Prostate gland (tissue), 2 donors: ENCODE measurements around the gene TPSB2.

ENCODE experiments used
- CTCF ChIP-seq, 4 experiments: fragments of 200-600 bp in 2 of 4; fragments of 450-650 bp in 2 of 4; sonication (generic) in 2 of 4; IDR thresholded peaks; 1 replicate in 3 of 4; 2 replicates in 1 of 4; pipeline ENCODE4 v1.5.1; 2016 to 2019; ENCODE audit warnings: antibody characterized with exemption in 4 of 4, mild to moderate bottlenecking in 2 of 4, moderate library complexity in 2 of 4
- POLR2A ChIP-seq: fragments of 450-650 bp; IDR thresholded peaks from one replicate; pipeline ENCODE4 v1.6.1; 2016; ENCODE audit warnings: antibody characterized with exemption, mild to moderate bottlenecking

- TF ChIP-seq CTCF (IDR thresholded peaks at IDR 0.05) (no peak), POLR2A (no peak)
Observed at GRCh38 chr16:1261131-1261892, 31.3 kb upstream of the TPSB2 start.
